HFFc6 (cell line): ENCODE measurements around the gene TXNDC2. TPM values are rescaled to one million over a fixed set of nuclear protein-coding genes. Genes with fewer than 3 reads are reported as not detected.
"Not testable (repeated sequence)": the region's sequence is repeated elsewhere in the genome, so short reads cannot be mapped to it uniquely, and the experiment has no call there.

Experiments
- DNase-seq: peaks from one replicate; pipeline ENCODE4 v3.0.0-alpha.2; 2018
- H3K27ac Mint-ChIP-seq: 2 replicates; pipeline ENCODE4 v1.8.0; 2020; ENCODE audit warnings: mild to moderate bottlenecking, mixed read lengths
- H3K27me3 Mint-ChIP-seq: 2 replicates; pipeline ENCODE4 v1.8.0; 2021; ENCODE audit warnings: mild to moderate bottlenecking, moderate library complexity, mixed read lengths; ENCODE audit not compliant: insufficient read depth
- H3K36me3 Mint-ChIP-seq: 2 replicates; pipeline ENCODE4 v1.8.0; 2021; ENCODE audit warnings: low read depth, mixed read lengths
- H3K4me1 Mint-ChIP-seq: 2 replicates; pipeline ENCODE4 v1.8.0; 2020; ENCODE audit warnings: low read depth, mixed read lengths
- H3K4me3 Mint-ChIP-seq: 2 replicates; pipeline ENCODE4 v1.8.0; 2020; ENCODE audit warnings: mild to moderate bottlenecking, moderate library complexity, mixed read lengths
- H3K9me3 Mint-ChIP-seq: 2 replicates; pipeline ENCODE4 v1.8.0; 2020; ENCODE audit warnings: mild to moderate bottlenecking, mixed read lengths
- CTCF ChIP-seq: fragments of 200-600 bp; sonication (generic); IDR thresholded peaks from 2 replicates; pipeline ENCODE4 v1.5.0; 2021; ENCODE audit warnings: antibody characterized with exemption, mild to moderate bottlenecking
- total RNA-seq, 6 experiments: library from RNA; stranded (reverse); fragmentation: NEBNext Ultra II Directional; extraction: Animal tissue kit (Norgen Biotek cat#: 25700); gene quantifications; 2 replicates in 1 of 6; 3 replicates in 5 of 6; pipeline ENCODE4 v1.2.3, GENCODE V29; 2021

Gene TXNDC2
- total RNA-seq, 6 experiments from 2014 or later, result 0.14 to 0.34 (median 0.18) TPM; not detected in 3

GRCh38 chr18:9911226-9911625 lies 25.5 kb downstream of the TXNDC2 start:
- DNase-seq, result no peak
- Mint-ChIP-seq H3K9me3 (peaks cover 8% of the 10 kb centered on the region; the same call in 1 of the 2 replicates), H3K4me1 (peaks cover 24% of the 10 kb centered on the region), H3K27me3 (peaks cover 6% of the 10 kb centered on the region), H3K27ac (no peak overlapping the region), H3K36me3 (peaks cover 15% of the 10 kb centered on the region), H3K4me3 (no peak overlapping the region)
- TF ChIP-seq CTCF, result no peak

GRCh38 chr18:9912285-9912684 lies 26.5 kb downstream of the TXNDC2 start:
- peaks cover 15% of the 10 kb centered on the region for H3K36me3 Mint-ChIP-seq
- not testable (repeated sequence) for DNase-seq, H3K9me3 Mint-ChIP-seq, H3K27ac Mint-ChIP-seq, H3K4me3 Mint-ChIP-seq, H3K27me3 Mint-ChIP-seq
- peaks cover 28% of the 10 kb centered on the region for H3K4me1 Mint-ChIP-seq

GRCh38 chr18:9913151-9913525 lies 27.4 kb downstream of the TXNDC2 start:
- no peak for TF ChIP-seq CTCF
- Mint-ChIP-seq H3K27me3 (peaks cover 4% of the 10 kb centered on the region), H3K4me3 (peak overlapping the region; percentile 92), H3K4me1 (peaks cover 28% of the 10 kb centered on the region), H3K27ac (peak overlapping the region; percentile 91), H3K9me3 (peaks cover 8% of the 10 kb centered on the region; the same call in 1 of the 2 replicates), H3K36me3 (peaks cover 15% of the 10 kb centered on the region)
- no peak for DNase-seq

- peak; percentile 88 for DNase-seq
- peaks cover 28% of the 10 kb centered on the region for H3K4me1 Mint-ChIP-seq
- peaks cover 8% of the 10 kb centered on the region; the same call in 1 of the 2 replicates for H3K9me3 Mint-ChIP-seq
- H3K27ac Mint-ChIP-seq, result peak within 1 kb of the TSS; percentile 91
- peaks cover 15% of the 10 kb centered on the region for H3K36me3 Mint-ChIP-seq
- H3K27me3 Mint-ChIP-seq, result peaks cover 4% of the 10 kb centered on the region
- peak within 1 kb of the TSS; percentile 97 for H3K4me3 Mint-ChIP-seq
- TF ChIP-seq CTCF, result no peak; the same call in 1 of the 2 replicates
These were observed 28.0 kb downstream of the TXNDC2 start, which contains the start of gene VAPA for GRCh38 chr18:9913526-9914333. VAPA (plus strand) TSS chr18:9914016; CDS start chr18:9914257, 241 bp downstream.

GRCh38 chr18:9914334-9914583 lies 28.5 kb downstream of the TXNDC2 start:
- Mint-ChIP-seq H3K4me3 (peak overlapping the region; percentile 92), H3K4me1 (peaks cover 28% of the 10 kb centered on the region), H3K9me3 (peaks cover 8% of the 10 kb centered on the region; the same call in 1 of the 2 replicates), H3K36me3 (peaks cover 15% of the 10 kb centered on the region), H3K27ac (peak overlapping the region; percentile 91), H3K27me3 (peaks cover 4% of the 10 kb centered on the region)
- DNase-seq, result no peak
- TF ChIP-seq CTCF, result no peak

- Mint-ChIP-seq H3K36me3 (peaks cover 15% of the 10 kb centered on the region), H3K9me3 (peaks cover 8% of the 10 kb centered on the region; the same call in 1 of the 2 replicates), H3K4me3 (peak overlapping the region; percentile 97)
These were observed 29.0 kb downstream of the TXNDC2 start for GRCh38 chr18:9914584-9915290.

More at GRCh38 chr18:9914584-9915290, 29.0 kb downstream of the TXNDC2 start:
- Mint-ChIP-seq H3K4me1 (peaks cover 28% of the 10 kb centered on the region), H3K27ac (peak overlapping the region; percentile 87), H3K27me3 (peaks cover 4% of the 10 kb centered on the region)
- TF ChIP-seq CTCF, result no peak
- peak; percentile 80 for DNase-seq
